Motor neuron (in vitro differentiated cells): Measurements from ENCODE around the gene KICS2. TPM values are rescaled to one million over a fixed set of nuclear protein-coding genes. Genes with fewer than 3 reads are reported as not detected.
"Not testable (repeated sequence)": the region's sequence is repeated elsewhere in the genome, so short reads cannot be mapped to it uniquely, and the experiment has no call there.

Experiments
- ATAC-seq, 8 experiments: fragments of 200-7000 bp; cut with Tn5 transposase; replicated peaks in 6 of 8; 2 replicates each; pipeline ENCODE4 v1.8.0; 2021; ENCODE audit warnings: mild to moderate bottlenecking in 8 of 8, moderate library complexity in 8 of 8
- H3K27ac ChIP-seq, 2 donors: fragments of 250-450 bp; sonication (Bioruptor Pico); 2 replicates each; pipeline ENCODE4 v1.9.0; 2021; ENCODE audit warnings: antibody characterized with exemption in 2 of 2, mild to moderate bottlenecking in 2 of 2, moderate library complexity in 1 of 2
- H3K4me1 ChIP-seq, 2 donors: fragments of 250-450 bp; sonication (Bioruptor Pico); replicated peaks in 1 of 2; 2 replicates each; pipeline ENCODE4 v1.6.1; 2021; ENCODE audit warnings: antibody characterized with exemption in 2 of 2, mild to moderate bottlenecking in 2 of 2, moderate library complexity in 1 of 2
- H3K4me3 ChIP-seq, 5 donors: fragments of 250-450 bp; sonication (Bioruptor Pico); 2 replicates each; pipeline ENCODE4 v1.9.0; 2021; ENCODE audit warnings: antibody characterized with exemption in 5 of 5, mild to moderate bottlenecking in 5 of 5, moderate library complexity in 4 of 5
- WGBS, 10 experiments: fragments of 450-650 bp; shearing (Covaris generic); methylation state at CpG; one replicate each; pipeline ENCODE4 v1.0.0; 2022; 5-methylcytosine and 5-hydroxymethylcytosine counted together
- in situ Hi-C, 9 experiments: fragments of 400-800 bp; cut with MboI; loops; one replicate each; pipeline ENCODE4 v1.15.0; 2021; ENCODE audit warnings: low sequenced_read_pairs in 9 of 9, low pct_unique_long_range_greater_than_20kb in 2 of 9; ENCODE audit not compliant: unreplicated experiment in 9 of 9
- total RNA-seq, 8 experiments: library from RNA; unstranded; fragments of 300-600 nt; gene quantifications; 2 replicates each; pipeline versions ENCODE4 v1.2.3 to v1.2.4, GENCODE V29; 2022

The KICS2 gene
- total RNA-seq, 8 experiments from 2014 or later, result 3.9 to 16.7 (median 6.6) TPM

- WGBS, 10 experiments, result 83 to 100% (median 100%) methylated on average over 1 to 2 of the region's 2 CpGs; no CpG with 5 or more reads in 1 of the 10 experiments
- in situ Hi-C loops, result no loop called here
- Histone ChIP-seq H3K27ac (no peak overlapping the region), H3K4me3 (no peak overlapping the region), H3K4me1 (no peaks in the 10 kb centered on the region)
- no peak for ATAC-seq
Observed at GRCh38 chr12:64207453-64207852, 14.6 kb downstream of the KICS2 start.

- ATAC-seq, result no peak
- H3K4me3 ChIP-seq, result no peak overlapping the region
- WGBS, 10 experiments, result 43 to 93% (median 85%) methylated on average over 1 to 2 of the region's 2 CpGs; no CpG with 5 or more reads in 4 of the 10 experiments
- H3K27ac ChIP-seq, result no peak overlapping the region
- in situ Hi-C loops, result no loop called here
- no peaks in the 10 kb centered on the region for H3K4me1 ChIP-seq
Observed at GRCh38 chr12:64205542-64205941, 16.6 kb downstream of the KICS2 start.

- H3K4me3 ChIP-seq, result no peak overlapping the region
- 43 to 83% (median 60%) methylated on average over 2 to 7 of the region's 7 CpGs for WGBS, 10 experiments
- ATAC-seq, result no peak
- H3K4me1 ChIP-seq, result no peaks in the 10 kb centered on the region
- no peak overlapping the region for H3K27ac ChIP-seq
- in situ Hi-C loops, result no loop called here
Observed at GRCh38 chr12:64203775-64204174, 18.3 kb downstream of the KICS2 start.

GRCh38 chr12:64203036-64203435, 19.1 kb downstream of the KICS2 start:
- ATAC-seq, result no peak
- H3K27ac ChIP-seq, result no peak overlapping the region
- H3K4me3 ChIP-seq, result no peak overlapping the region
- in situ Hi-C loops, result no loop called here
- 58 to 100% (median 94%) methylated on average over 2 to 5 of the region's 5 CpGs; no CpG with 5 or more reads in 1 of the 10 experiments for WGBS, 10 experiments
- H3K4me1 ChIP-seq, result no peaks in the 10 kb centered on the region

DNA sequence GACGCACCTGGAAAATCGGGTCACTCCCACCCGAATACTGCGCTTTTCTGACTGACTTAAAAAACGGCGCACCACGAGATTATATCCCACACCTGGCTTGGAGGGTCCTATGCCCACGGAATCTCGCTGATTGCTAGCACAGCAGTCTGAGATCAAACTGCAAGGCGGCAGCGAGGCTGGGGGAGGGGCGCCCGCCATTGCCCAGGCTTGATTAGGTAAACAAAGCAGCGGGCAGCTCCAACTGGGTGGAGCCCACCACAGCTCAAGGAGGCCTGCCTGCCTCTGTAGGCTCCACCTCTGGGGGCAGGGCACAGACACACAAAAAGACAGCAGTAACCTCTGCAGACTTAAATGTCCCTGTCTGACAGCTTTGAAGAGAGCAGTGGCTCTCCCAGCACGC, 26.3 kb downstream of the KICS2 start:
- in situ Hi-C loops, H3K4me1 ChIP-seq, H3K4me3 ChIP-seq, ATAC-seq, H3K27ac ChIP-seq: not testable (repeated sequence)
- WGBS, 10 experiments, result no CpG with 5 or more reads among the region's 15 CpGs

GRCh38 chr12:64194333-64195149, 27.6 kb downstream of the KICS2 start:
- no peak for ATAC-seq

DNA sequence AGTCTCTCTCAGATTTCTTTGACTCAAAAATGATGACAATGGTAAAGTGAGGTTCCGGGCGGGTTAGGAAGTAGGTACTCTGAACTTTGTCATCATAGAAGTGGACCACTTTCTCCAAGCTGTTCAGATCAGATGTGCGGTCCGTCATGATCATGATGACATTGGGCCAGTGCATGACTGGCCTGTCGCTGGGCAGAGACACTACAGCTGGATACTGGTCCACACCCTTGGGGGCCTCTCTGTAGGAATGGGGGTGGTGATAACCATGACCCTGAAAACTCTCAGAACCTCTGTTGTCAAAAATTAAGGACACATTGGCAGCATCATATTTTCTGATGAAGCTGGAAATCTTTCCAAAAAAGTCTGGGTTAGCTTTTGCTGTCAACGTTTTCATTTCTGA, 28.2 kb downstream of the KICS2 start:
- ATAC-seq, result no peak

More at GRCh38 chr12:64194333-64195149, 27.6 kb downstream of the KICS2 start:
- 50 to 100% (median 100%) methylated on average over 1 to 4 of the region's 7 CpGs; no CpG with 5 or more reads in 3 of the 10 experiments for WGBS, 10 experiments
- no peak overlapping the region for H3K27ac ChIP-seq
- no peaks in the 10 kb centered on the region for H3K4me1 ChIP-seq
- H3K4me3 ChIP-seq, result no peak overlapping the region
- in situ Hi-C loops, result no loop called here

DNA sequence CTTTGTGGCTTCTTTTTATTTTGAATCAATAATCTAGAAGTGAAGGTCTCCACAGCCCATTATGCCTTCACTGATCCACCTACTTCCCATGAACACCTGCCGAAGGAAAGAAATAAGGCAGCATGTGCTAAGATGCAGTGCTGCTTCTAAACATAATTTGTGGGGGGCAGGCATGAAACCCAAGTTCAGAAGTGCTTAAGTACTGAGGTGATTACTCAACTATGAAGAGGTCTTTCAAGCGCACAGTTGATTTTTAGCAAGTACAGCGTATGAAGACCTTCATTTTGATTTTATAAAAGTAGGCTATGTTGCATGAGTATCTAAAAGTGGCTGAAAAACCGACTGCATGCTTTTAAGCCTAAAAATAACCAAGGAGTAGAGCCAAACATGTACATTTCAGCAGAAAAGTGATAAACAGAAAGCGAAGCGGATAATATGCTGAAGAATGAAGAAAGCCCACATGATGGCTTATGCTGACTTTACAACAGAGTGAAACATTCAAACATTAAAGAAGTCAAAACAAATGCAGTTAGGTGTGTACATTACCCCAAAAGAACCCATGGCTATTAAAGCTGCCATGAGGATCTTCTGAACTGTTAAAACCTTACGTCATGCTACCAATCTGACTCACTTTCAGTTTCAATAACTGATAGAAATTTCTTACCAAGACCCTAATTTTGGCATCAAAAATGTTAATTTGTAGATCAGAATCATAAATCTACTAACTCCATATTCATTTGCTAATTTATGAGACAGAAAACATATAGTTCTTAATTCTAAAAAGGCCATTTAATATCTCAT, 29.3 kb downstream of the KICS2 start:
- ATAC-seq, result no peak
- in situ Hi-C loops, result no loop called here
- H3K4me1 ChIP-seq, result no peaks in the 10 kb centered on the region
- H3K27ac ChIP-seq, result no peak overlapping the region
- no peak overlapping the region for H3K4me3 ChIP-seq
- WGBS, 10 experiments, result 75 to 100% (median 92%) methylated on average over 2 to 7 of the region's 7 CpGs

More for the DNA sequence above, 28.2 kb downstream of the KICS2 start:
- Histone ChIP-seq H3K27ac (no peak overlapping the region), H3K4me3 (no peak overlapping the region), H3K4me1 (no peaks in the 10 kb centered on the region)
- 75 to 100% (median 86%) methylated on average over 1 to 6 of the region's 6 CpGs; no CpG with 5 or more reads in 3 of the 10 experiments for WGBS, 10 experiments
- in situ Hi-C loops, result no loop called here

DNA sequence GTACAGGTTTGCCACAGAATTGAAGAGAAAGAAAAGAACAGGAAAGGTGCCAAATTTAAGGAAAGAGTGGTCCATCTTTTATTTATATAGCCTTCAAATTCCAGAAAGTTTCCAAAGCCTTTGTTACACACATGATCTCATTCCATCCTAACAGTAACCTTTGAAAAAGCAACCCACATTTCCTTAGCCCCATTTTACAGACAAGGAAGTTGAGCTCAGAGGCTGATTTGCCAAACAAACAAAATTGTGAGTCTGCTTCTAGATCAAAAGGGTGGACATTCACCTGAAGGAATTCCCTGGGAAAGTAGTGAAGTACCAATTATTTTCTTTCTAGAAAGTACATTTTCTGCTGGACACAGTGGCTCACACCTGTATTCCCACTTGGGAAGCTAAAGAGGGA, 32.0 kb downstream of the KICS2 start:
- Histone ChIP-seq H3K27ac (no peak overlapping the region), H3K4me3 (no peak overlapping the region), H3K4me1 (no peaks in the 10 kb centered on the region)
- ATAC-seq, result no peak
- in situ Hi-C loops, result no loop called here

- in situ Hi-C loops, result no loop called here
- no peak for ATAC-seq
- H3K4me1 ChIP-seq, result no peaks in the 10 kb centered on the region
- WGBS, 10 experiments, result 14 to 100% (median 100%) methylated on average over 1 of the region's 1 CpG; no CpG with 5 or more reads in 1 of the 10 experiments
- no peak overlapping the region for H3K4me3 ChIP-seq
- H3K27ac ChIP-seq, result no peak overlapping the region
Observed at GRCh38 chr12:64189530-64189929, 32.6 kb downstream of the KICS2 start.

- 33 to 100% (median 86%) methylated on average over 1 to 2 of the region's 2 CpGs; no CpG with 5 or more reads in 2 of the 10 experiments for WGBS, 10 experiments
- H3K27ac ChIP-seq, result no peak overlapping the region
- no peak overlapping the region for H3K4me3 ChIP-seq
- ATAC-seq, result no peak
- in situ Hi-C loops, result no loop called here
- no peaks in the 10 kb centered on the region for H3K4me1 ChIP-seq
Observed at GRCh38 chr12:64187794-64188193, 34.3 kb downstream of the KICS2 start.

DNA sequence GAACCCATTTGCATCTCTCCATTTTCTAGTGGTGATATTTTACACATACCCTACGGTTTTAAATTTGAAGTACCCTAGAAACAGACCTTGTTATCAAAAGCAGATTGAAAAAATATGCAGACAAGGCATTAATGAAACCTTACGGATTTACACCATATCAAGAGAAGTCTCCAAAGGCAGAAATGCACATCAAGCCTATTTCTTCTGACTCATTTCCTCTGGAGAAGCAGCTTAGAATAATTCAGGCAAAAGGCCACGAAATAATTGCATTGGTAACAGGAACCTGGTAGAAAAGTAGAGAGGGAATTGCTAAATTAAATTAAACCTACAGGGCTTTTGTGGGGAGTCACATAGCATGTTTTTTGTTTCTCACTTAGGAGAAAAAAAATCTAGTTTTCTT, 34.7 kb downstream of the KICS2 start:
- peak in 2 of 8 experiments; percentile 75 to 78 for ATAC-seq
- H3K27ac ChIP-seq, result no peak overlapping the region
- WGBS, 10 experiments, result 0 to 100% (median 83%) methylated on average over 1 to 3 of the region's 3 CpGs; no CpG with 5 or more reads in 2 of the 10 experiments
- in situ Hi-C loops, result no loop called here
- no peaks in the 10 kb centered on the region for H3K4me1 ChIP-seq
- H3K4me3 ChIP-seq, result no peak overlapping the region

DNA sequence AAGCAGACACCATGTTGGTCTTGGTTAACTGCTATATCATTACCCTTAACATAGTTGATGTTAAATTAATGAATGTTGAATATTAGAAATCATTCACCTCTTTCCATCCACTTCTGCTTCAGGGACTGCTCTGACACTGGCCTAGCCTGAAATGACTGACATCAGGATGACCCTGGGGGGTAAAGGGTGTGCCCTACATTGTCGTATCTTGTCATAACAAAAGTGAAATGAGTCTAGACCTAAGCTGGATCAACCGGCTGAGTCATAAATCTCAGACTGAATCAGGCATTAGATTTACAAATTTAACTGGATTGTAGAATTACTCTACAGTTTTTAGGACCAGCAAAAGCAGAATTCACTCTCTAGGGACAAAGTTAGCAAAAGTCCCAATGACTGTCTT, 35.3 kb downstream of the KICS2 start:
- Histone ChIP-seq H3K27ac (no peak overlapping the region), H3K4me3 (no peak overlapping the region), H3K4me1 (no peaks in the 10 kb centered on the region)
- in situ Hi-C loops, result no loop called here
- 6 to 100% (median 55%) methylated on average over 1 to 2 of the region's 2 CpGs; no CpG with 5 or more reads in 4 of the 10 experiments for WGBS, 10 experiments
- ATAC-seq, result peak in 2 of 8 experiments; percentile 87 to 92
